GM12878 (cell line): ENCODE data around the gene BTBD3. TPM values are rescaled to one million over a fixed set of nuclear protein-coding genes. Genes with fewer than 3 reads are reported as not detected.

Experiments used
- ATAC-seq: fragments of 200-7000 bp; cut with Tn5 transposase; 3 replicates; pipeline ENCODE4 v1.9.1; 2020; ENCODE audit warnings: mild to moderate bottlenecking, moderate library complexity
- BruUV-seq: library from RNA; stranded (reverse); fragments of 400-500 nt; replicated peaks from 2 replicates; lab custom pipeline; 2021; lab: Mats Ljungman, UMichigan
- CTCF ChIA-PET: fragments of 300-600 bp; sonication (Branson Sonifier 250); formaldehyde crosslinking; extraction: SDS; loops from one replicate; lab custom pipeline; 2021; ENCODE audit warnings: inconsistent platforms; lab: Yijun Ruan, JAX
- POLR2A ChIA-PET: fragments of 350-600 bp; formaldehyde crosslinking; extraction: SDS; loops from one replicate; lab custom pipeline; 2021; ENCODE audit warnings: inconsistent platforms; lab: Charles Lee
- RAD21 ChIA-PET: fragments of 300-600 bp; sonication (Branson Sonifier 250); formaldehyde crosslinking; loops from one replicate; lab custom pipeline; 2023; ENCODE audit warnings: antibody characterized with exemption; ENCODE audit not compliant: unreplicated experiment; lab: Charles Lee
- SMC1A ChIA-PET: fragments of 300-600 bp; sonication (Branson Sonifier 250); formaldehyde crosslinking; loops from one replicate; lab custom pipeline; 2023; ENCODE audit not compliant: unreplicated experiment, uncharacterized antibody; lab: Charles Lee
- DNase-seq: peaks from one replicate; pipeline ENCODE4 v3.0.0-alpha.2; 2011; ENCODE audit warnings: low read depth, low spot score
- FAIRE-seq: peaks from 3 replicates; lab custom pipeline; 2011; peaks lifted over from hg19 to GRCh38; lab: Jason Lieb, UNC
- H2AFZ ChIP-seq: 2 replicates; pipeline ENCODE4 v1.6.0; 2011; ENCODE audit warnings: low read depth, low read length, control low read depth; ENCODE audit not compliant: control insufficient read depth
- H3K27ac ChIP-seq: 2 replicates; pipeline ENCODE4 v1.5.1; 2011; ENCODE audit warnings: control low read depth; ENCODE audit not compliant: control insufficient read depth, insufficient read depth
- H3K27me3 ChIP-seq, 2 experiments: replicated peaks in 1 of 2; 2 replicates each; pipeline versions ENCODE4 v1.6.0 to v1.6.1; 2011; ENCODE audit warnings: low read length in 1 of 2; ENCODE audit not compliant: control insufficient read depth in 2 of 2, insufficient read depth in 2 of 2
- H3K36me3 ChIP-seq, 2 experiments: 2 replicates each; pipeline ENCODE4 v1.5.1; 2011; ENCODE audit warnings: low read length in 1 of 2; ENCODE audit not compliant: control insufficient read depth in 2 of 2, insufficient read depth in 2 of 2
- H3K4me1 ChIP-seq: 2 replicates; pipeline ENCODE4 v1.6.1; 2011; ENCODE audit warnings: mild to moderate bottlenecking, low read length, moderate library complexity, mixed read lengths; ENCODE audit not compliant: control insufficient read depth, insufficient read depth
- H3K4me2 ChIP-seq: 2 replicates; pipeline ENCODE4 v1.6.0; 2011; ENCODE audit warnings: control low read depth; ENCODE audit not compliant: control insufficient read depth, insufficient read depth
- H3K4me3 ChIP-seq: fragments of 200-600 bp; sonication (generic); 2 replicates; pipeline ENCODE4 v1.5.1; 2016
- H3K79me2 ChIP-seq: 2 replicates; pipeline ENCODE4 v1.6.0; 2011; ENCODE audit warnings: low read length; ENCODE audit not compliant: control insufficient read depth, insufficient read depth
- H3K9ac ChIP-seq: 2 replicates; pipeline ENCODE4 v1.8.0; 2011; ENCODE audit warnings: low read length, control low read depth, mixed read lengths; ENCODE audit not compliant: control insufficient read depth, insufficient read depth
- H3K9me3 ChIP-seq: replicated peaks from 3 replicates; pipeline ENCODE4 v1.5.1; 2011; ENCODE audit warnings: mild to moderate bottlenecking, low read length; ENCODE audit not compliant: control insufficient read depth, insufficient read depth
- H4K20me1 ChIP-seq: 2 replicates; pipeline ENCODE4 v1.6.0; 2011; ENCODE audit not compliant: control insufficient read depth, insufficient read depth
- HDAC6 ChIP-seq: fragments of 200-600 bp; sonication (generic); IDR thresholded peaks from one replicate; pipeline ENCODE4 v1.8.0; 2017; ENCODE audit warnings: antibody characterized with exemption; ENCODE audit not compliant: unreplicated experiment
- KAT2A ChIP-seq: conservative IDR thresholded peaks from 2 replicates; pipeline ENCODE4 v1.6.1; 2011; ENCODE audit warnings: low read depth, low read length; ENCODE audit not compliant: control insufficient read depth
- POLR2AphosphoS5 ChIP-seq: IDR thresholded peaks from 2 replicates; pipeline ENCODE4 v1.6.1; 2011; ENCODE audit warnings: mild to moderate bottlenecking, low read length, inconsistent platforms
- WGBS: methylation state at CpG from one replicate; pipeline ENCODE4 v1.1.6; 2016; ENCODE audit warnings: low lambda C conversion rate; ENCODE audit not compliant: insufficient replicate concordance, insufficient coverage; ENCODE audit errors: missing lambda C conversion rate; 5-methylcytosine and 5-hydroxymethylcytosine counted together
- in situ Hi-C: fragments of 300-500 bp; cut with MboI; formaldehyde crosslinking; loops from 9 replicates; pipeline ENCODE4 v1.14.3; 2018; ENCODE audit warnings: mixed read lengths
- intact Hi-C: fragments of 100-400 bp; cut with micrococcal nuclease; formaldehyde crosslinking; loops from one replicate; pipeline ENCODE4 v1.14.2; 2022; ENCODE audit not compliant: unreplicated experiment
- polyA plus RNA-seq, 11 experiments: library from polyadenylated mRNA; depleted of rRNA in 4 of 11; unstranded in 6 of 11; stranded (reverse) in 5 of 11; fragments of >200 nt; fragmentation: Nextera tagmentation in 4 of 11; fragmentation: Illumina TruSeq in 1 of 11; extraction: Ambion mirVana in 4 of 11; extraction: Trizol in 1 of 11; gene quantifications; 1 replicate in 1 of 11; 2 replicates in 10 of 11; pipeline versions ENCODE4 v1.2.1 to v1.2.3, GENCODE V29; 2011 to 2016; ENCODE audit warnings: inconsistent platforms in 2 of 11, missing spikeins in 2 of 11, low read depth in 1 of 11
- total RNA-seq, 4 experiments: library from RNA; depleted of rRNA in 3 of 4; stranded (reverse); fragments of >200 nt in 3 of 4; fragmentation: Illumina TruSeq in 1 of 4; extraction: Trizol in 1 of 4; gene quantifications; 2 replicates each; pipeline versions ENCODE4 v1.2.1 to v1.2.3, GENCODE V29; 2013 to 2021
- TF ChIP-seq, protein P1 (sequence below): fragments of 450-650 bp; IDR thresholded peaks from 2 replicates; pipeline ENCODE4 v1.6.1; 2016; ENCODE audit warnings: mild to moderate bottlenecking
- TF ChIP-seq, protein P2 (sequence below): fragments of 450-650 bp; IDR thresholded peaks from 2 replicates; pipeline ENCODE4 v1.6.1; 2017; ENCODE audit warnings: mild to moderate bottlenecking, low read depth, inconsistent platforms; ENCODE audit not compliant: poor library complexity, severe bottlenecking

BTBD3 gene
- total and polyA plus RNA-seq, 10 of the 15 experiments (the other 5 are each of a cell fraction or from before 2014, with no cell fraction given): 0.02 to 12.8 (median 0.23) TPM

DNA sequence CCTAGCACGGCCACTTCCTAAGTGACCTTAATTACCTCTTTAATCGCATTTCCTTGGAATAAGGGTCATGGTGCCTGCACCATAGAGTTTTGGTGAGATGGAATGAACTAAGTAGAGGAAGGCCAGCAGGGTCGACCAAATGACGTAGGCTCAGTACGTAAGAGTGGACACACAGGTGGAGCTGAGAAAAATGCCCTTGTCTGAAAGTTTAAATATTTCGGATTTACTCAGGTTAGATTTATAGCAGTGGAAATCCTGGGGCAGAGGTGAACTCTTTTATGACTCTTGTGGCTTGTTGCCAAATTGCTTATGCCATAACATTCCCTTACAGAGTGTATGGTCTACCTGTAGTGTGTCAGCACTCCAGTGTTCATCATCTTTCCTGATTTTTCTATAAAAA lies 23.6 kb upstream of the BTBD3 start:
- ATAC-seq (no peak), DNase-seq (no peak), FAIRE-seq (no peak)
- Histone ChIP-seq H3K79me2 (no peaks in the 10 kb centered on the region), H2AFZ (no peak overlapping the region), H3K9ac (no peak overlapping the region), H3K9me3 (no peaks in the 10 kb centered on the region), H3K36me3 (no peaks in the 10 kb centered on the region), H4K20me1 (no peaks in the 10 kb centered on the region), H3K4me2 (no peak overlapping the region), H3K4me1 (no peaks in the 10 kb centered on the region), H3K27ac (no peak overlapping the region), H3K27me3 (no peaks in the 10 kb centered on the region), H3K4me3 (no peak overlapping the region)
- SMC1A ChIA-PET: interaction anchor here (1.0 to 1.6 kb wide), 2 partner anchors 15 to 85 kb away, joined by 3 read pairs; no protein-coding TSS in a partner anchor
- no TSS peak for BruUV-seq
- in situ Hi-C loops: no loop called here
- RAD21 ChIA-PET: interaction anchor here (1.0 kb wide), 1 partner anchor 15 kb away, joined by 3 read pairs; no protein-coding TSS in a partner anchor
- CTCF ChIA-PET: interaction anchor here (0.6 to 1.5 kb wide), 2 partner anchors 10 to 16 kb away, joined by 4 to 5 read pairs; no protein-coding TSS in a partner anchor
- TF ChIP-seq, protein P1, sequence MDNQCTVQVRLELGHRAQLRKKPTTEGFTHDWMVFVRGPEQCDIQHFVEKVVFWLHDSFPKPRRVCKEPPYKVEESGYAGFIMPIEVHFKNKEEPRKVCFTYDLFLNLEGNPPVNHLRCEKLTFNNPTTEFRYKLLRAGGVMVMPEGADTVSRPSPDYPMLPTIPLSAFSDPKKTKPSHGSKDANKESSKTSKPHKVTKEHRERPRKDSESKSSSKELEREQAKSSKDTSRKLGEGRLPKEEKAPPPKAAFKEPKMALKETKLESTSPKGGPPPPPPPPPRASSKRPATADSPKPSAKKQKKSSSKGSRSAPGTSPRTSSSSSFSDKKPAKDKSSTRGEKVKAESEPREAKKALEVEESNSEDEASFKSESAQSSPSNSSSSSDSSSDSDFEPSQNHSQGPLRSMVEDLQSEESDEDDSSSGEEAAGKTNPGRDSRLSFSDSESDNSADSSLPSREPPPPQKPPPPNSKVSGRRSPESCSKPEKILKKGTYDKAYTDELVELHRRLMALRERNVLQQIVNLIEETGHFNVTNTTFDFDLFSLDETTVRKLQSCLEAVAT: no peak
- TF ChIP-seq HDAC6 (no peak), POLR2AphosphoS5 (no peak), KAT2A (no peak)
- TF ChIP-seq, protein P2, sequence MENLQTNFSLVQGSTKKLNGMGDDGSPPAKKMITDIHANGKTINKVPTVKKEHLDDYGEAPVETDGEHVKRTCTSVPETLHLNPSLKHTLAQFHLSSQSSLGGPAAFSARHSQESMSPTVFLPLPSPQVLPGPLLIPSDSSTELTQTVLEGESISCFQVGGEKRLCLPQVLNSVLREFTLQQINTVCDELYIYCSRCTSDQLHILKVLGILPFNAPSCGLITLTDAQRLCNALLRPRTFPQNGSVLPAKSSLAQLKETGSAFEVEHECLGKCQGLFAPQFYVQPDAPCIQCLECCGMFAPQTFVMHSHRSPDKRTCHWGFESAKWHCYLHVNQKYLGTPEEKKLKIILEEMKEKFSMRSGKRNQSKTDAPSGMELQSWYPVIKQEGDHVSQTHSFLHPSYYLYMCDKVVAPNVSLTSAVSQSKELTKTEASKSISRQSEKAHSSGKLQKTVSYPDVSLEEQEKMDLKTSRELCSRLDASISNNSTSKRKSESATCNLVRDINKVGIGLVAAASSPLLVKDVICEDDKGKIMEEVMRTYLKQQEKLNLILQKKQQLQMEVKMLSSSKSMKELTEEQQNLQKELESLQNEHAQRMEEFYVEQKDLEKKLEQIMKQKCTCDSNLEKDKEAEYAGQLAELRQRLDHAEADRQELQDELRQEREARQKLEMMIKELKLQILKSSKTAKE: no peak
- intact Hi-C loops: no loop called here
- whole genome bisulfite sequencing: 32% methylated on average over 6 of the region's 6 CpGs
- POLR2A ChIA-PET: interaction anchor here (0.7 kb wide), 1 partner anchor 57 kb away, joined by 3 read pairs; no protein-coding TSS in a partner anchor
